HEK293 (cell line): ENCODE data around the gene FXYD5.

ENCODE experiments used
- CTCF ChIA-PET: fragments of 350-600 bp; formaldehyde crosslinking; extraction: SDS; loops from one replicate; lab custom pipeline; 2021; ENCODE audit warnings: antibody characterized with exemption; lab: Yijun Ruan, JAX
- POLR2A ChIA-PET: fragments of 300-600 bp; formaldehyde crosslinking; extraction: SDS; loops from one replicate; lab custom pipeline; 2020; ENCODE audit warnings: antibody characterized with exemption, inconsistent platforms; lab: Yijun Ruan, JAX
- H3K27ac ChIP-seq: fragments of 200-500 bp; sonication (Bioruptor generic); 2 replicates; pipeline ENCODE4 v1.5.1; 2014; ENCODE audit warnings: low read depth, low read length, control low read depth, inconsistent platforms; ENCODE audit errors: extremely low read depth
- H3K36me3 ChIP-seq, 2 experiments: fragments of 200-500 bp in 1 of 2; sonication (Bioruptor generic) in 1 of 2; 1 replicate in 1 of 2; 2 replicates in 1 of 2; pipeline ENCODE4 v1.5.1; 2014 to 2017; ENCODE audit warnings: inconsistent platforms in 2 of 2, low read length in 2 of 2; ENCODE audit not compliant: control insufficient read depth in 2 of 2, insufficient read depth in 1 of 2
- H3K4me1 ChIP-seq: fragments of 200-500 bp; sonication (Bioruptor generic); 2 replicates; pipeline ENCODE4 v1.5.1; 2014; ENCODE audit warnings: mild to moderate bottlenecking, low read length, inconsistent platforms; ENCODE audit not compliant: control insufficient read depth, insufficient read depth
- H3K4me3 ChIP-seq: 2 replicates; pipeline ENCODE4 v1.5.1; 2011; ENCODE audit warnings: low read depth, mild to moderate bottlenecking, control low read depth, low read length, moderate library complexity
- H3K9me3 ChIP-seq: fragments of 200-500 bp; sonication (Bioruptor generic); 2 replicates; pipeline ENCODE4 v1.5.1; 2014; ENCODE audit warnings: low read depth, low read length, inconsistent platforms; ENCODE audit not compliant: control insufficient read depth, insufficient read depth
- FEZF1 ChIP-seq: fragments of 450-650 bp; formaldehyde crosslinking; IDR thresholded peaks from 2 replicates; pipeline ENCODE4 v1.5.1; 2016; ENCODE audit warnings: missing biosample characterization, missing genetic modification characterization
- GLIS1 ChIP-seq: fragments of 450-650 bp; formaldehyde crosslinking; IDR thresholded peaks from 2 replicates; pipeline ENCODE4 v1.5.1; 2016; ENCODE audit warnings: missing biosample characterization, missing genetic modification characterization
- GLIS2 ChIP-seq: fragments of 450-650 bp; formaldehyde crosslinking; IDR thresholded peaks from 2 replicates; pipeline ENCODE4 v1.5.1; 2016; ENCODE audit warnings: missing biosample characterization, missing genetic modification characterization
- KLF7 ChIP-seq: fragments of 450-650 bp; formaldehyde crosslinking; IDR thresholded peaks from 2 replicates; pipeline ENCODE4 v1.5.1; 2016; ENCODE audit warnings: missing biosample characterization, missing genetic modification characterization, borderline replicate concordance
- SP2 ChIP-seq: fragments of 450-650 bp; formaldehyde crosslinking; IDR thresholded peaks from 2 replicates; pipeline ENCODE4 v1.5.1; 2016; ENCODE audit warnings: missing biosample characterization, missing genetic modification characterization
- ZBTB17 ChIP-seq: fragments of 450-650 bp; formaldehyde crosslinking; IDR thresholded peaks from 2 replicates; pipeline ENCODE4 v1.5.1; 2016; ENCODE audit warnings: missing biosample characterization, missing genetic modification characterization
- ZFHX2 ChIP-seq: fragments of 450-650 bp; formaldehyde crosslinking; conservative IDR thresholded peaks from 2 replicates; pipeline ENCODE4 v1.5.1; 2016; ENCODE audit warnings: missing biosample characterization, missing genetic modification characterization
- ZNF391 ChIP-seq: fragments of 450-650 bp; formaldehyde crosslinking; IDR thresholded peaks from 2 replicates; pipeline ENCODE4 v1.5.1; 2016; ENCODE audit warnings: low read depth, missing biosample characterization, missing genetic modification characterization, borderline replicate concordance
- ZNF423 ChIP-seq: fragments of 450-650 bp; formaldehyde crosslinking; IDR thresholded peaks from 2 replicates; pipeline ENCODE4 v1.5.1; 2016; ENCODE audit warnings: missing biosample characterization, missing genetic modification characterization
- ZNF549 ChIP-seq: fragments of 450-650 bp; IDR thresholded peaks from 2 replicates; pipeline ENCODE4 v1.5.1; 2018; ENCODE audit warnings: missing biosample characterization, missing genetic modification characterization, mild to moderate bottlenecking, inconsistent platforms, moderate library complexity
- ZNF777 ChIP-seq: fragments of 450-650 bp; formaldehyde crosslinking; IDR thresholded peaks from 2 replicates; pipeline ENCODE4 v1.5.1; 2017; ENCODE audit warnings: missing biosample characterization, missing genetic modification characterization, borderline replicate concordance
- ZNF843 ChIP-seq: fragments of 450-650 bp; formaldehyde crosslinking; IDR thresholded peaks from 2 replicates; pipeline ENCODE4 v1.5.1; 2016; ENCODE audit warnings: missing biosample characterization, missing genetic modification characterization
- TF ChIP-seq, protein P1 (sequence below): fragments of 450-650 bp; formaldehyde crosslinking; IDR thresholded peaks from 2 replicates; pipeline ENCODE4 v1.5.1; 2016; ENCODE audit warnings: missing biosample characterization, missing genetic modification characterization
- TF ChIP-seq, protein P2 (sequence below): fragments of 450-650 bp; formaldehyde crosslinking; IDR thresholded peaks from 2 replicates; pipeline ENCODE4; 2016; ENCODE audit warnings: missing biosample characterization, missing genetic modification characterization
- TF ChIP-seq, protein P3 (sequence below): fragments of 450-650 bp; formaldehyde crosslinking; IDR thresholded peaks from 2 replicates; pipeline ENCODE4 v1.5.1; 2016; ENCODE audit warnings: missing biosample characterization, missing genetic modification characterization
- TF ChIP-seq, protein P4 (sequence below): fragments of 450-650 bp; formaldehyde crosslinking; IDR thresholded peaks from 2 replicates; pipeline ENCODE4 v1.5.1; 2016; ENCODE audit warnings: missing biosample characterization, missing genetic modification characterization, low read depth
- TF ChIP-seq, protein P5 (sequence below): fragments of 450-650 bp; formaldehyde crosslinking; IDR thresholded peaks from 2 replicates; pipeline ENCODE4 v1.5.1; 2016; ENCODE audit warnings: missing biosample characterization, missing genetic modification characterization

FXYD5 gene

DNA sequence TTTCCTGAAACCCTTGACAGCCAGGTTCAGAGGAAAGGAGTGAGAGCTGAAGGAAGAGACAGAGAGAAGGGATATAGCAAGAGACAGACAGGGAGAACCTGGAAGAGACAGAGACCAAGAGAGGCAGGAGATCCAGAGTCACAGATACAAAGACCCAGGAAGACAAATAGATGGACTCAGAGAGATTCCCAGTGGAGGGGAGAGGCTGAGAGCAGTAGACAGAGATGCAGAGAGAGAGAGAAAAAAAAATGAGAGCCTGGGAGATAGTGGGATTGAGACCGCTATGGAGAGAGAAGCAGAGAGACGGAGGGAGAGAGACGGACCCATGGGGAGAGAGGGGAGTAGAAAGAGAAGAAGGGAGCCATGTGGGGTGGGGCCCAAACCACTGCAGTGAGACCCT lies 10.7 kb upstream of the FXYD5 start (continued):
- TF ChIP-seq, protein P1, sequence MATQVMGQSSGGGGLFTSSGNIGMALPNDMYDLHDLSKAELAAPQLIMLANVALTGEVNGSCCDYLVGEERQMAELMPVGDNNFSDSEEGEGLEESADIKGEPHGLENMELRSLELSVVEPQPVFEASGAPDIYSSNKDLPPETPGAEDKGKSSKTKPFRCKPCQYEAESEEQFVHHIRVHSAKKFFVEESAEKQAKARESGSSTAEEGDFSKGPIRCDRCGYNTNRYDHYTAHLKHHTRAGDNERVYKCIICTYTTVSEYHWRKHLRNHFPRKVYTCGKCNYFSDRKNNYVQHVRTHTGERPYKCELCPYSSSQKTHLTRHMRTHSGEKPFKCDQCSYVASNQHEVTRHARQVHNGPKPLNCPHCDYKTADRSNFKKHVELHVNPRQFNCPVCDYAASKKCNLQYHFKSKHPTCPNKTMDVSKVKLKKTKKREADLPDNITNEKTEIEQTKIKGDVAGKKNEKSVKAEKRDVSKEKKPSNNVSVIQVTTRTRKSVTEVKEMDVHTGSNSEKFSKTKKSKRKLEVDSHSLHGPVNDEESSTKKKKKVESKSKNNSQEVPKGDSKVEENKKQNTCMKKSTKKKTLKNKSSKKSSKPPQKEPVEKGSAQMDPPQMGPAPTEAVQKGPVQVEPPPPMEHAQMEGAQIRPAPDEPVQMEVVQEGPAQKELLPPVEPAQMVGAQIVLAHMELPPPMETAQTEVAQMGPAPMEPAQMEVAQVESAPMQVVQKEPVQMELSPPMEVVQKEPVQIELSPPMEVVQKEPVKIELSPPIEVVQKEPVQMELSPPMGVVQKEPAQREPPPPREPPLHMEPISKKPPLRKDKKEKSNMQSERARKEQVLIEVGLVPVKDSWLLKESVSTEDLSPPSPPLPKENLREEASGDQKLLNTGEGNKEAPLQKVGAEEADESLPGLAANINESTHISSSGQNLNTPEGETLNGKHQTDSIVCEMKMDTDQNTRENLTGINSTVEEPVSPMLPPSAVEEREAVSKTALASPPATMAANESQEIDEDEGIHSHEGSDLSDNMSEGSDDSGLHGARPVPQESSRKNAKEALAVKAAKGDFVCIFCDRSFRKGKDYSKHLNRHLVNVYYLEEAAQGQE (tag by site-specific recombination), result no peak
- TF ChIP-seq KLF7 (no peak), FEZF1 (tag by site-specific recombination) (no peak), ZNF423 (no peak)
- TF ChIP-seq, protein P2, sequence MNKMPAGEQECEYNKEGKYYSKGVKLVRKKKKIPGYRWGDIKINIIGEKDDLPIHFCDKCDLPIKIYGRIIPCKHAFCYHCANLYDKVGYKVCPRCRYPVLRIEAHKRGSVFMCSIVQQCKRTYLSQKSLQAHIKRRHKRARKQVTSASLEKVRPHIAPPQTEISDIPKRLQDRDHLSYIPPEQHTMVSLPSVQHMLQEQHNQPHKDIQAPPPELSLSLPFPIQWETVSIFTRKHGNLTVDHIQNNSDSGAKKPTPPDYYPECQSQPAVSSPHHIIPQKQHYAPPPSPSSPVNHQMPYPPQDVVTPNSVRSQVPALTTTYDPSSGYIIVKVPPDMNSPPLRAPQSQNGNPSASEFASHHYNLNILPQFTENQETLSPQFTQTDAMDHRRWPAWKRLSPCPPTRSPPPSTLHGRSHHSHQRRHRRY (tag by site-specific recombination), result 0 out of 2 replicates have a peak, but pooled peaks have one; percentile 12

DNA sequence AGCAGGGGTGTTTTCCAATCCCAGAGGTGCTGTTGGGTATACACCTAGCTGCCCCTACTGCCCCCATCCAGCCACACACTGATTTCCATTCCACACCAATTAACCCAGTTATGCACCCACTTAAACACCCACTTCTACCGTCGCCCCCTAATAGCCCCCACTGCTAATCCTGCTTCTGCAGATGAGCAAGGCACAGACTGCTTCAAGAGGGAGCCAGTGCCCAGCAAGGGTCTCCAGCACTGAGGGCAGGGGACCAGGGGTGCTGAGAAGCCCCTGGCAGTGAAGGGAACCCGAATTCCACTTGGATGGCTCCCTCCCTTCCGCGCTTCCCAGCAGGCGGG lies 10.3 kb upstream of the FXYD5 start:
- POLR2A ChIA-PET, result interaction anchor here (0.7 to 2.0 kb wide), 4 partner anchors 9 to 124 kb away, joined by 3 to 8 read pairs (median 6); partner anchors contain the start of genes FXYD5, LGI4 and USF2
- CTCF ChIA-PET, result interaction anchor here (0.6 to 4.7 kb wide), 14 partner anchors 9 to 592 kb away, joined by 3 to 82 read pairs (median 4); partner anchors contain the start of genes FXYD3, FXYD5 and LGI4
- Histone ChIP-seq H3K9me3 (no peaks in the 10 kb centered on the region), H3K4me3 (no peak overlapping the region), H3K4me1 (peaks cover 32% of the 10 kb centered on the region), H3K27ac (no peak overlapping the region), H3K36me3 (no peaks in the 10 kb centered on the region; a peak in 1 of 3 replicates)
- peak; percentile 37; the same call in 1 of the 2 replicates for TF ChIP-seq GLIS2 (tag by site-specific recombination)
- TF ChIP-seq, protein P2 (tag by site-specific recombination), result 0 out of 2 replicates have a peak, but pooled peaks have one; percentile 6
- TF ChIP-seq ZFHX2, result peak; percentile 88
- TF ChIP-seq ZNF391, result no peak
- no peak for TF ChIP-seq SP2 (tag by site-specific recombination)

DNA sequence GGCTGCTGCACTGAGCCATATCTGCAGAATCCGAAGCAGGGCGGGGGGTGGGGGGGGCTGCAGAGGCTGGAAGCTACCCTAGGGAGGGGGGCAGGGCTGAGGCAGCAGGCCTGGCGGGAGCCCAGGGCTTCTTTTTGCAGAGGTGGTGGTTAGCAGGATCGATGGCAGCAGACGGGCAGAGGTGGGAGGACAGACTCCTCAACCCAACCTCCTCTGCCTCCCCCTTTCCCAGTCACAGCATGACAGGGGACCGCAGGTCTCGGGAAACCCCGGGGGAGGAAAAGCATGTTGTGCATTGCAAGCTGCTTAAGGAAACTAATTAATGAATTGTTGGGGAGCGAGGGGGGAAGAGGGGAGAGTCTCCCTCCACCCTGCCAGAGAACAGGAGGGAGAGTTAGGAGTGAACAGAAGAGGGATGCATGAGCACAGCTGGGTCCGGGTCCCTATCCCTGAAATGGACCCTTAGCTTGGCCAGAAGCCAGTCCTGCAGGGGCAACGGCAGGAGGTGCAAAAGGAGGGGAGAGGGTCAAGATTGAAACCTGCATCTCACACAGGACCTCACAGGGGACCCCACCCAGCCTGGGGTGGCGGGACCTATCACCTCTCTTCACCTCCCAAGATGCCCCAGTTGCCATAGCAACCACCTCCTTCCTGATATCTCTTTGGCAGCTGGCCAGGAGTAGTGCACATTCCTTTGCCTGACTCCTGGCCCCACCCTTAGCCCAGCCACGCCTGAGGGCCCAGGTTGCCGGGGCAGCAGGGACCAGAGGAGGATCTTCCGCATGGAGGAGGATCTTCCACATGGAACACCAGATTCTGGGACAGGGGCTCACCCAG lies 9.7 kb upstream of the FXYD5 start:
- H3K4me3 ChIP-seq, result no peak overlapping the region
- ChIA-PET POLR2A (interaction anchor here (1.5 to 2.0 kb wide), 3 partner anchors 10 to 21 kb away, joined by 4 to 8 read pairs (median 8); partner anchors contain the start of genes FXYD5 and LGI4), CTCF (interaction anchor here (0.5 to 4.7 kb wide), 14 partner anchors 9 to 593 kb away, joined by 3 to 82 read pairs (median 4); partner anchors contain the start of genes FXYD3, FXYD5, LGI4 and USF2)
- no peaks in the 10 kb centered on the region; a peak in 1 of 3 replicates for H3K36me3 ChIP-seq
- no peak overlapping the region for H3K27ac ChIP-seq
- peaks cover 36% of the 10 kb centered on the region for H3K4me1 ChIP-seq
- H3K9me3 ChIP-seq, result no peaks in the 10 kb centered on the region
- TF ChIP-seq, protein P3, sequence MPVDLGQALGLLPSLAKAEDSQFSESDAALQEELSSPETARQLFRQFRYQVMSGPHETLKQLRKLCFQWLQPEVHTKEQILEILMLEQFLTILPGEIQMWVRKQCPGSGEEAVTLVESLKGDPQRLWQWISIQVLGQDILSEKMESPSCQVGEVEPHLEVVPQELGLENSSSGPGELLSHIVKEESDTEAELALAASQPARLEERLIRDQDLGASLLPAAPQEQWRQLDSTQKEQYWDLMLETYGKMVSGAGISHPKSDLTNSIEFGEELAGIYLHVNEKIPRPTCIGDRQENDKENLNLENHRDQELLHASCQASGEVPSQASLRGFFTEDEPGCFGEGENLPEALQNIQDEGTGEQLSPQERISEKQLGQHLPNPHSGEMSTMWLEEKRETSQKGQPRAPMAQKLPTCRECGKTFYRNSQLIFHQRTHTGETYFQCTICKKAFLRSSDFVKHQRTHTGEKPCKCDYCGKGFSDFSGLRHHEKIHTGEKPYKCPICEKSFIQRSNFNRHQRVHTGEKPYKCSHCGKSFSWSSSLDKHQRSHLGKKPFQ (tag by site-specific recombination), result no peak
- peak; percentile 99 for TF ChIP-seq GLIS1 (tag by site-specific recombination)
- TF ChIP-seq, protein P4, sequence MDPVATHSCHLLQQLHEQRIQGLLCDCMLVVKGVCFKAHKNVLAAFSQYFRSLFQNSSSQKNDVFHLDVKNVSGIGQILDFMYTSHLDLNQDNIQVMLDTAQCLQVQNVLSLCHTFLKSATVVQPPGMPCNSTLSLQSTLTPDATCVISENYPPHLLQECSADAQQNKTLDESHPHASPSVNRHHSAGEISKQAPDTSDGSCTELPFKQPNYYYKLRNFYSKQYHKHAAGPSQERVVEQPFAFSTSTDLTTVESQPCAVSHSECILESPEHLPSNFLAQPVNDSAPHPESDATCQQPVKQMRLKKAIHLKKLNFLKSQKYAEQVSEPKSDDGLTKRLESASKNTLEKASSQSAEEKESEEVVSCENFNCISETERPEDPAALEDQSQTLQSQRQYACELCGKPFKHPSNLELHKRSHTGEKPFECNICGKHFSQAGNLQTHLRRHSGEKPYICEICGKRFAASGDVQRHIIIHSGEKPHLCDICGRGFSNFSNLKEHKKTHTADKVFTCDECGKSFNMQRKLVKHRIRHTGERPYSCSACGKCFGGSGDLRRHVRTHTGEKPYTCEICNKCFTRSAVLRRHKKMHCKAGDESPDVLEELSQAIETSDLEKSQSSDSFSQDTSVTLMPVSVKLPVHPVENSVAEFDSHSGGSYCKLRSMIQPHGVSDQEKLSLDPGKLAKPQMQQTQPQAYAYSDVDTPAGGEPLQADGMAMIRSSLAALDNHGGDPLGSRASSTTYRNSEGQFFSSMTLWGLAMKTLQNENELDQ (tag by site-specific recombination), result no peak
- no peak for TF ChIP-seq ZNF777 (tag by site-specific recombination)
- TF ChIP-seq ZNF843, result no peak
- no peak for TF ChIP-seq ZNF549
- TF ChIP-seq, protein P5, sequence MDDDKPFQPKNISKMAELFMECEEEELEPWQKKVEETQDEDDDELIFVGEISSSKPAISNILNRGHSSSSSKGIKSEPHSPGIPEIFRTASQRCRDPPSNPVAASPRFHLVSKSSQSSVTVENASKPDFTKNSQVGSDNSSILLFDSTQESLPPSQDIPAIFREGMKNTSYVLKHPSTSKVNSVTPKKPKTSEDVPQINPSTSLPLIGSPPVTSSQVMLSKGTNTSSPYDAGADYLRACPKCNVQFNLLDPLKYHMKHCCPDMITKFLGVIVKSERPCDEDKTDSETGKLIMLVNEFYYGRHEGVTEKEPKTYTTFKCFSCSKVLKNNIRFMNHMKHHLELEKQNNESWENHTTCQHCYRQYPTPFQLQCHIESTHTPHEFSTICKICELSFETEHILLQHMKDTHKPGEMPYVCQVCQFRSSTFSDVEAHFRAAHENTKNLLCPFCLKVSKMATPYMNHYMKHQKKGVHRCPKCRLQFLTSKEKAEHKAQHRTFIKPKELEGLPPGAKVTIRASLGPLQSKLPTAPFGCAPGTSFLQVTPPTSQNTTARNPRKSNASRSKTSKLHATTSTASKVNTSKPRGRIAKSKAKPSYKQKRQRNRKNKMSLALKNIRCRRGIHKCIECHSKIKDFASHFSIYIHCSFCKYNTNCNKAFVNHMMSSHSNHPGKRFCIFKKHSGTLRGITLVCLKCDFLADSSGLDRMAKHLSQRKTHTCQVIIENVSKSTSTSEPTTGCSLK (tag by site-specific recombination), result no peak
- peak; percentile 71 for TF ChIP-seq ZBTB17 (tag by site-specific recombination)
